HCT116 (cell line): ENCODE data around the gene ZNF331. TPM values are rescaled to one million over a fixed set of nuclear protein-coding genes. Genes with fewer than 3 reads are reported as not detected.

Experiments used
- ATAC-seq: fragments of 200-7000 bp; cut with Tn5 transposase; 2 replicates; pipeline ENCODE4 v1.9.1; 2020; ENCODE audit warnings: mild to moderate bottlenecking, moderate library complexity
- BruUV-seq: library from RNA; stranded (reverse); fragments of 400-500 nt; replicated peaks from 2 replicates; lab custom pipeline; 2021; lab: Mats Ljungman, UMichigan
- CTCF ChIA-PET: fragments of 300-600 bp; sonication (Branson Sonifier 250); formaldehyde crosslinking; loops from one replicate; lab custom pipeline; 2021; ENCODE audit warnings: antibody characterized with exemption; lab: Charles Lee
- POLR2A ChIA-PET: fragments of 300-600, 350-600 bp; sonication (Branson Sonifier 250); formaldehyde crosslinking; loops from one replicate; lab custom pipeline; 2021; ENCODE audit warnings: antibody characterized with exemption; lab: Charles Lee
- RAD21 ChIA-PET, 2 experiments: fragments of 300-600 bp; sonication (Branson Sonifier 250); formaldehyde crosslinking; loops; one replicate each; lab custom pipeline; 2023; ENCODE audit warnings: low total read pairs in 2 of 2; ENCODE audit not compliant: uncharacterized antibody in 2 of 2, unreplicated experiment in 2 of 2, low non-redundant PET in 1 of 2; lab: Charles Lee
- DNase-seq: peaks from one replicate; pipeline ENCODE4 v3.0.0-alpha.2; 2010; ENCODE audit warnings: low read depth, low spot score
- H2AFZ ChIP-seq: fragments of 200-600 bp; shearing (Covaris generic), sonication (generic); 2 replicates; pipeline ENCODE4 v1.6.1; 2017; ENCODE audit warnings: low read depth, mixed run types, mixed read lengths, antibody characterized with exemption, low read length; ENCODE audit not compliant: poor library complexity, severe bottlenecking
- H3K27ac ChIP-seq: 2 replicates; pipeline ENCODE4 v1.5.1; 2012; ENCODE audit warnings: low read depth, low read length
- H3K27me3 ChIP-seq: fragments of 200-600 bp; sonication (generic); 2 replicates; pipeline ENCODE4 v1.6.1; 2016; ENCODE audit warnings: mixed run types, low read length, mixed read lengths; ENCODE audit not compliant: insufficient read depth
- H3K36me3 ChIP-seq, 2 experiments: fragments of 200-500 bp in 1 of 2; fragments of 200-600 bp in 1 of 2; sonication (Bioruptor generic) in 1 of 2; sonication (generic) in 1 of 2; 2 replicates each; pipeline versions ENCODE4 v1.5.1 to v1.6.1; 2014 to 2016; ENCODE audit warnings: low read length in 2 of 2, inconsistent platforms in 1 of 2, mixed read lengths in 1 of 2, mixed run types in 1 of 2; ENCODE audit not compliant: insufficient read depth in 2 of 2, control insufficient read depth in 1 of 2
- H3K4me1 ChIP-seq, 2 experiments: fragments of 200-600 bp in 1 of 2; sonication (generic) in 1 of 2; 2 replicates each; pipeline versions ENCODE4 v1.5.1 to v1.6.1; 2012 to 2017; ENCODE audit warnings: low read length in 2 of 2, inconsistent platforms in 1 of 2, mild to moderate bottlenecking in 1 of 2, mixed read lengths in 1 of 2, mixed run types in 1 of 2, moderate library complexity in 1 of 2; ENCODE audit not compliant: insufficient read depth in 2 of 2, control insufficient read depth in 1 of 2
- H3K4me2 ChIP-seq: fragments of 200-600 bp; sonication (generic); 2 replicates; pipeline ENCODE4 v1.6.1; 2017; ENCODE audit warnings: mixed run types, low read length, mixed read lengths
- H3K4me3 ChIP-seq, 2 experiments: fragments of 200-600 bp in 1 of 2; sonication (generic) in 1 of 2; replicated peaks in 1 of 2; 2 replicates each; pipeline ENCODE4 v1.5.1; 2011 to 2016; ENCODE audit warnings: low read length in 2 of 2, control low read depth in 1 of 2, low read depth in 1 of 2, mild to moderate bottlenecking in 1 of 2, mixed read lengths in 1 of 2, mixed run types in 1 of 2
- H3K79me2 ChIP-seq: fragments of 200-600 bp; sonication (generic); 2 replicates; pipeline ENCODE4 v1.6.1; 2017; ENCODE audit warnings: mild to moderate bottlenecking, mixed run types, low read length, moderate library complexity, mixed read lengths; ENCODE audit not compliant: insufficient read depth
- H3K9ac ChIP-seq: fragments of 200-600 bp; sonication (generic); 2 replicates; pipeline ENCODE4 v1.6.1; 2016; ENCODE audit warnings: low read length, mixed read lengths
- H3K9me2 ChIP-seq: fragments of 200-600 bp; sonication (generic), shearing (Covaris generic); 2 replicates; pipeline ENCODE4 v1.6.1; 2017; ENCODE audit warnings: mixed run types, mild to moderate bottlenecking, moderate library complexity; ENCODE audit not compliant: insufficient read depth
- H3K9me3 ChIP-seq, 2 experiments: fragments of 200-500 bp in 1 of 2; fragments of 200-600 bp in 1 of 2; sonication (Bioruptor generic) in 1 of 2; sonication (generic) in 1 of 2; 2 replicates each; pipeline ENCODE4 v1.6.1; 2014 to 2017; ENCODE audit warnings: low read length in 2 of 2, mixed read lengths in 2 of 2, inconsistent platforms in 1 of 2, low read depth in 1 of 2, mild to moderate bottlenecking in 1 of 2, mixed run types in 1 of 2, moderate library complexity in 1 of 2; ENCODE audit not compliant: control insufficient read depth in 1 of 2, insufficient read depth in 1 of 2
- H4K20me1 ChIP-seq: fragments of 200-600 bp; sonication (generic), shearing (Covaris generic); 2 replicates; pipeline ENCODE4 v1.6.1; 2017; ENCODE audit warnings: mixed run types, mild to moderate bottlenecking, moderate library complexity; ENCODE audit not compliant: insufficient read depth
- EGR1 ChIP-seq: IDR thresholded peaks from 2 replicates; pipeline ENCODE4 v1.6.1; 2012; ENCODE audit warnings: low read depth
- ELF1 ChIP-seq: IDR thresholded peaks from 2 replicates; pipeline ENCODE4 v1.6.1; 2012; ENCODE audit warnings: low read depth, borderline replicate concordance
- TCF7L2 ChIP-seq: IDR thresholded peaks from 2 replicates; pipeline ENCODE4 v1.7.0; 2011; ENCODE audit warnings: borderline replicate concordance, inconsistent platforms; ENCODE audit not compliant: insufficient read depth, insufficient read length; ENCODE audit errors: extremely low read depth
- intact Hi-C: fragments of 100-400 bp; cut with micrococcal nuclease; formaldehyde crosslinking; loops from 2 replicates; pipeline ENCODE4 v1.10.0; 2022
- total RNA-seq: library from RNA; stranded (reverse); gene quantifications from one replicate; pipeline ENCODE4 v1.2.1, GENCODE V29; 2021; ENCODE audit not compliant: unreplicated experiment
- TF ChIP-seq, protein P1 (sequence below): IDR thresholded peaks from 2 replicates; pipeline ENCODE4 v1.6.1; 2011; ENCODE audit warnings: mild to moderate bottlenecking, low read length, moderate library complexity; ENCODE audit not compliant: insufficient replicate concordance; ENCODE audit errors: extremely low read depth

The ZNF331 gene
- total RNA-seq, 1 experiment from 2014 or later = 0.59 TPM

GRCh38 chr19:53626976-53627375, 89.0 kb downstream of the ZNF331 start:
- Histone ChIP-seq H3K27ac (no peak overlapping the region), H3K36me3 (no peaks in the 10 kb centered on the region), H3K4me3 (no peak overlapping the region), H4K20me1 (no peaks in the 10 kb centered on the region), H3K4me1 (no peaks in the 10 kb centered on the region), H2AFZ (no peak overlapping the region)
- CTCF ChIA-PET = no interaction called here
- intact Hi-C loops = no loop called here
- TF ChIP-seq EGR1 (no peak), TCF7L2 (no peak), ELF1 (no peak)
- TF ChIP-seq, protein P1, sequence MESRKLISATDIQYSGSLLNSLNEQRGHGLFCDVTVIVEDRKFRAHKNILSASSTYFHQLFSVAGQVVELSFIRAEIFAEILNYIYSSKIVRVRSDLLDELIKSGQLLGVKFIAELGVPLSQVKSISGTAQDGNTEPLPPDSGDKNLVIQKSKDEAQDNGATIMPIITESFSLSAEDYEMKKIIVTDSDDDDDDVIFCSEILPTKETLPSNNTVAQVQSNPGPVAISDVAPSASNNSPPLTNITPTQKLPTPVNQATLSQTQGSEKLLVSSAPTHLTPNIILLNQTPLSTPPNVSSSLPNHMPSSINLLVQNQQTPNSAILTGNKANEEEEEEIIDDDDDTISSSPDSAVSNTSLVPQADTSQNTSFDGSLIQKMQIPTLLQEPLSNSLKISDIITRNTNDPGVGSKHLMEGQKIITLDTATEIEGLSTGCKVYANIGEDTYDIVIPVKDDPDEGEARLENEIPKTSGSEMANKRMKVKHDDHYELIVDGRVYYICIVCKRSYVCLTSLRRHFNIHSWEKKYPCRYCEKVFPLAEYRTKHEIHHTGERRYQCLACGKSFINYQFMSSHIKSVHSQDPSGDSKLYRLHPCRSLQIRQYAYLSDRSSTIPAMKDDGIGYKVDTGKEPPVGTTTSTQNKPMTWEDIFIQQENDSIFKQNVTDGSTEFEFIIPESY = no peak
- TF ChIP-seq, all 23 proteins: peak for 0
- ATAC-seq (no peak), DNase-seq (no peak)
- H3K79me2 ChIP-seq = no peaks in the 10 kb centered on the region
- H3K9me3 ChIP-seq = peaks cover 0 to 10% of the 10 kb centered on the region in 2 experiments; a peak in 1 of 4 replicates
- H3K9me2 ChIP-seq = no peaks in the 10 kb centered on the region
- H3K9ac ChIP-seq = no peak overlapping the region
- ChIA-PET RAD21 (no interaction called here), POLR2A (no interaction called here)
- no peaks in the 10 kb centered on the region for H3K27me3 ChIP-seq
- no TSS peak for BruUV-seq
- no peak overlapping the region for H3K4me2 ChIP-seq

Other genes with a start within 250 kb of the ZNF331 start
- 5.4 TPM for gene ZNF845, start 204.4 kb upstream of the ZNF331 start, total RNA-seq
- 10.2 TPM for gene ZNF525, start 172.4 kb upstream of the ZNF331 start, total RNA-seq
- gene ZNF765, start 143.0 kb upstream of the ZNF331 start, total RNA-seq = 6.7 TPM
- 8.8 TPM for gene ZNF761, start 106.2 kb upstream of the ZNF331 start, total RNA-seq
- gene ZNF813, start 70.4 kb upstream of the ZNF331 start, total RNA-seq = not detected
- gene DPRX, start 93.9 kb downstream of the ZNF331 start, total RNA-seq = not detected